Loucy (cell line): Measurements from ENCODE around the gene KCNH1.

ENCODE experiments used
- H2AFZ ChIP-seq: fragments of 200-600 bp; sonication (generic); 2 replicates; pipeline ENCODE4 v1.6.0; 2016; ENCODE audit warnings: antibody characterized with exemption, mild to moderate bottlenecking, low read length, moderate library complexity
- H3F3A ChIP-seq: fragments of 200-600 bp; 2 replicates; pipeline ENCODE4 v1.6.0; 2016; ENCODE audit warnings: antibody characterized with exemption, low read depth, mild to moderate bottlenecking
- H3K27me3 ChIP-seq: fragments of 200-600 bp; sonication (generic); 2 replicates; pipeline ENCODE4 v1.6.1; 2014; ENCODE audit warnings: low read length, mild to moderate bottlenecking; ENCODE audit not compliant: insufficient read depth, poor library complexity, severe bottlenecking
- H3K36me3 ChIP-seq: fragments of 200-600 bp; sonication (generic); 2 replicates; pipeline ENCODE4 v1.6.1; 2016; ENCODE audit warnings: low read length; ENCODE audit not compliant: insufficient read depth
- H3K4me1 ChIP-seq: fragments of 200-600 bp; sonication (generic); 2 replicates; pipeline ENCODE4 v1.5.1; 2014; ENCODE audit warnings: low read length, mild to moderate bottlenecking; ENCODE audit not compliant: insufficient read depth, poor library complexity, severe bottlenecking
- H3K4me2 ChIP-seq: fragments of 200-600 bp; sonication (generic); 2 replicates; pipeline ENCODE4 v1.6.0; 2014; ENCODE audit warnings: antibody characterized with exemption, low read length, low read depth, mild to moderate bottlenecking; ENCODE audit not compliant: poor library complexity, severe bottlenecking
- H3K4me3 ChIP-seq: fragments of 200-600 bp; sonication (generic); 2 replicates; pipeline ENCODE4 v1.5.1; 2014; ENCODE audit warnings: low read length, mild to moderate bottlenecking, mixed read lengths; ENCODE audit not compliant: poor library complexity, severe bottlenecking
- H3K79me2 ChIP-seq: fragments of 200-600 bp; sonication (generic); 2 replicates; pipeline ENCODE4 v1.6.1; 2014; ENCODE audit warnings: low read length; ENCODE audit not compliant: insufficient read depth
- H3K9ac ChIP-seq: fragments of 200-600 bp; sonication (generic); 2 replicates; pipeline ENCODE4 v1.6.0; 2014; ENCODE audit warnings: mild to moderate bottlenecking, low read depth, low read length, moderate library complexity; ENCODE audit not compliant: poor library complexity, severe bottlenecking
- H3K9me2 ChIP-seq: fragments of 200-600 bp; sonication (generic); replicated peaks from 2 replicates; pipeline ENCODE4 v1.6.1; 2016; ENCODE audit warnings: low read depth, low read length, mixed read lengths
- H3K9me3 ChIP-seq: fragments of 200-600 bp; sonication (generic); 2 replicates; pipeline ENCODE4 v1.6.1; 2014; ENCODE audit warnings: mild to moderate bottlenecking, antibody characterized with exemption, low read length, low read depth; ENCODE audit not compliant: insufficient read depth
- H4K20me1 ChIP-seq: fragments of 200-600 bp; sonication (generic); 2 replicates; pipeline ENCODE4 v1.6.0; 2014; ENCODE audit warnings: antibody characterized with exemption, low read length, mild to moderate bottlenecking; ENCODE audit not compliant: insufficient read depth, poor library complexity, severe bottlenecking
- EZH2phosphoT487 ChIP-seq: fragments of 200-600 bp; IDR thresholded peaks from 2 replicates; pipeline ENCODE4 v1.6.1; 2018; ENCODE audit warnings: antibody characterized with exemption, mild to moderate bottlenecking, moderate library complexity, borderline replicate concordance
- TF ChIP-seq, protein P1 (sequence below): fragments of 200-600 bp; sonication (generic); conservative IDR thresholded peaks from 2 replicates; pipeline ENCODE4 v1.5.1; 2014; ENCODE audit warnings: mild to moderate bottlenecking, antibody characterized with exemption, low read length

Gene KCNH1

DNA sequence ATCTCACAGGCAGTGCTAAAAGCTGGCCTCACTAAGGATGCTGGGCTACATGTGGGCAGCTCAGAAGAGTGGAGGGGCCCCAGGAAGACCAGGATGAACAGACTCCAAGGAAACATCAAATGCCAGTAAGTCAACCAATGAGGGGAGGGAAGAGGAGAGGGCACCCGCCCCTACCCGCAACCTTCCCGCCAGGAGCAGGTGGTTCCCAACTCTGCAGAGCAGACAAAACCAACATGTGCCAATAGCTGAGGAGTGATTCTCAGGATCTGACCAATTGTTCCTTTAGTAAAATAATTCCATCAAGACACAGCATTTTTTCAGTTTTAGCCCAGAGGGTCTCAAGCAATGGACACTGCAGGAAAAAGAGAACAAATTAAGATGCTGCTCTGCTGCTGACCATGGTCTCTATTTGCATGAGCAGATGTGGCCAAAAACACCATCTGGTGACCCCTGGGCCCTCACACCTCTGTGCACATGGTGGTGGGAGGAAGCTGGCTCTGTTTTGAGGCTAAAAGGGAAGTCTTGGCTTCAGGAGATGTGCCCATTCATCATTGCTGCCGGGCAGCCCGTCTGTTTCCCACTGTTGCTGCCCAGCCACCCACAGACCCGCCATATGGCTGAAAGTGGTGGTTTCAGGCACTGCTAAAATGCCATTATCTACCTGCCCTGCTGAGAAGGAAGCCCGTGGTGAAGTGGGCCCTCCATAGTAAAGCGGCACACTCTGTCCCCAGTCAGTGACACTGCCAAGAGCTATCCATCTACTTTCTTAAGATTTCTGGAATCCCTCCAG, 231.8 kb downstream of the KCNH1 start:
- Histone ChIP-seq H3F3A (no peaks in the 10 kb centered on the region), H4K20me1 (no peaks in the 10 kb centered on the region), H3K4me1 (no peaks in the 10 kb centered on the region), H3K9me2 (no peaks in the 10 kb centered on the region), H3K27me3 (no peaks in the 10 kb centered on the region), H3K36me3 (no peaks in the 10 kb centered on the region), H3K4me2 (no peak overlapping the region), H3K9me3 (no peaks in the 10 kb centered on the region), H3K9ac (no peak overlapping the region), H2AFZ (no peak overlapping the region), H3K79me2 (no peaks in the 10 kb centered on the region), H3K4me3 (no peak overlapping the region)
- TF ChIP-seq, protein P1, sequence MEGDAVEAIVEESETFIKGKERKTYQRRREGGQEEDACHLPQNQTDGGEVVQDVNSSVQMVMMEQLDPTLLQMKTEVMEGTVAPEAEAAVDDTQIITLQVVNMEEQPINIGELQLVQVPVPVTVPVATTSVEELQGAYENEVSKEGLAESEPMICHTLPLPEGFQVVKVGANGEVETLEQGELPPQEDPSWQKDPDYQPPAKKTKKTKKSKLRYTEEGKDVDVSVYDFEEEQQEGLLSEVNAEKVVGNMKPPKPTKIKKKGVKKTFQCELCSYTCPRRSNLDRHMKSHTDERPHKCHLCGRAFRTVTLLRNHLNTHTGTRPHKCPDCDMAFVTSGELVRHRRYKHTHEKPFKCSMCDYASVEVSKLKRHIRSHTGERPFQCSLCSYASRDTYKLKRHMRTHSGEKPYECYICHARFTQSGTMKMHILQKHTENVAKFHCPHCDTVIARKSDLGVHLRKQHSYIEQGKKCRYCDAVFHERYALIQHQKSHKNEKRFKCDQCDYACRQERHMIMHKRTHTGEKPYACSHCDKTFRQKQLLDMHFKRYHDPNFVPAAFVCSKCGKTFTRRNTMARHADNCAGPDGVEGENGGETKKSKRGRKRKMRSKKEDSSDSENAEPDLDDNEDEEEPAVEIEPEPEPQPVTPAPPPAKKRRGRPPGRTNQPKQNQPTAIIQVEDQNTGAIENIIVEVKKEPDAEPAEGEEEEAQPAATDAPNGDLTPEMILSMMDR, result no peak
- no peak for TF ChIP-seq EZH2phosphoT487

DNA sequence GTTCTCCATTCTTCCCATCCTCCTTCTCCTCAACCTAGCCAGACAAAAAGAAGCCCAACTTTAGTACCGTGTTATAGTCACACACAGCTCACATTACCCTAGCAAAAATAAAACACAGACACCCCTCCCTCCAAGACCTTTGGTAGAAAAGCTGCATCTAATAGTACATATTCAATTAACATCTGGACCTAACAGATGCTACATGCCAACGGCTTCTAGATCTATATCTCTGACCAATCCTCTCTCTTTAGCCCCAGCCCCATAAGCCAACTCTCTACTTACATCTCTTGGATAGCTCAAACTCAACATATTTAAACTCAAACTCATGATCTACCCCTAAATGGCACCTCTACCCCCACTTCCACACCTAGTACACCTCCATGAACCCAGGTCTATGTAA, 233.1 kb downstream of the KCNH1 start:
- Histone ChIP-seq H3K4me2 (no peak overlapping the region), H3K4me1 (no peaks in the 10 kb centered on the region), H2AFZ (no peak overlapping the region), H3K79me2 (no peaks in the 10 kb centered on the region), H4K20me1 (no peaks in the 10 kb centered on the region), H3F3A (no peaks in the 10 kb centered on the region), H3K9me2 (no peaks in the 10 kb centered on the region), H3K9me3 (no peaks in the 10 kb centered on the region), H3K36me3 (no peaks in the 10 kb centered on the region), H3K27me3 (no peaks in the 10 kb centered on the region), H3K4me3 (no peak overlapping the region), H3K9ac (no peak overlapping the region)
- TF ChIP-seq, protein P1, result no peak
- no peak for TF ChIP-seq EZH2phosphoT487

DNA sequence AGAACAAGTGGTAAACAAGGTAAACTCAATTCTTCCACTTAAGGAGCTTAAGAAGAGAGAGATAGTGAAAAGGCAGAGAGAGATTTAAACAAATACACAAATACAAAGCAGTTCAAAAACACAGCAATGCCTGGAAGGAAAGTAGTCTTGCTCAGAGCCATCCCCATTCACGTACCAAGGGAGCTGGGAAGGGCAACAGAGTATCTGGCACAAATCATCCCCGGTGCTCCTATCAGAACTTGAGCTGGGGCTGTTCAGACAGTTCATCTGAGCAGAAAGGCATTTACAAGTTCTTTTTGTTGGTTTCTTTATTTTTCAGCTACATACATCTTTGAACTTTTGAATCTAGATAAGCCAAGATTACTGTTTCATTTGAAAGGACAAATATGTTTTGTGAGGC, 233.9 kb downstream of the KCNH1 start:
- Histone ChIP-seq H3K9ac (no peak overlapping the region), H3K9me3 (no peaks in the 10 kb centered on the region), H3K79me2 (no peaks in the 10 kb centered on the region), H3K27me3 (no peaks in the 10 kb centered on the region), H3K36me3 (no peaks in the 10 kb centered on the region), H4K20me1 (no peaks in the 10 kb centered on the region), H3K4me1 (no peaks in the 10 kb centered on the region), H2AFZ (no peak overlapping the region), H3F3A (no peaks in the 10 kb centered on the region), H3K4me2 (no peak overlapping the region), H3K4me3 (no peak overlapping the region), H3K9me2 (no peaks in the 10 kb centered on the region)
- no peak for TF ChIP-seq EZH2phosphoT487
- TF ChIP-seq, protein P1, result no peak
